ENCODE results near the gene RSPRY1. TPM values are rescaled to one million over a fixed set of nuclear protein-coding genes. Genes with fewer than 3 reads are reported as not detected.

RSPRY1 gene
- total RNA-seq, 1 donor from 2014 or later = 38.3 TPM

- intact Hi-C loops (cut with micrococcal nuclease) = no loop called here
These were observed 103.5 kb downstream of the RSPRY1 start for GRCh38 chr16:57289391-57290257.

Other genes starting within 250 kb of the RSPRY1 start
- not detected in 2 replicates for gene CETP, start 224.4 kb upstream of the RSPRY1 start, total RNA-seq
- gene NLRC5, start 196.8 kb upstream of the RSPRY1 start, total RNA-seq = 385 and 398 TPM in 2 replicates
- 5.8 and 6.6 TPM in 2 replicates for gene CPNE2, start 93.7 kb upstream of the RSPRY1 start, total RNA-seq
- gene PSME3IP1, start 290 bp upstream of the RSPRY1 start, total RNA-seq = 115 and 135 TPM in 2 replicates
- gene ARL2BP, start 58.9 kb downstream of the RSPRY1 start, total RNA-seq = 40.7 and 41.5 TPM in 2 replicates
- gene PLLP, start 98.3 kb downstream of the RSPRY1 start, total RNA-seq = 0.34 TPM in 2 replicates
- 0.63 and 0.71 TPM in 2 replicates for gene CCL22, start 172.5 kb downstream of the RSPRY1 start, total RNA-seq
- not detected in 2 replicates for gene CX3CL1, start 186.2 kb downstream of the RSPRY1 start, total RNA-seq
- gene CCL17, start 218.4 kb downstream of the RSPRY1 start, total RNA-seq = 0.56 and 0.98 TPM in 2 replicates